CD4-positive, alpha-beta T cell treated with Interleukin-17A for 1 hour (primary cell): ENCODE measurements around the gene OTUD1.
"Not testable (repeated sequence)": the region's sequence is repeated elsewhere in the genome, so short reads cannot be mapped to it uniquely, and the experiment has no call there.

Source experiments
- DNase-seq: peaks from one replicate; pipeline ENCODE4 v3.0.0-alpha.2; 2020

Gene OTUD1

DNA sequence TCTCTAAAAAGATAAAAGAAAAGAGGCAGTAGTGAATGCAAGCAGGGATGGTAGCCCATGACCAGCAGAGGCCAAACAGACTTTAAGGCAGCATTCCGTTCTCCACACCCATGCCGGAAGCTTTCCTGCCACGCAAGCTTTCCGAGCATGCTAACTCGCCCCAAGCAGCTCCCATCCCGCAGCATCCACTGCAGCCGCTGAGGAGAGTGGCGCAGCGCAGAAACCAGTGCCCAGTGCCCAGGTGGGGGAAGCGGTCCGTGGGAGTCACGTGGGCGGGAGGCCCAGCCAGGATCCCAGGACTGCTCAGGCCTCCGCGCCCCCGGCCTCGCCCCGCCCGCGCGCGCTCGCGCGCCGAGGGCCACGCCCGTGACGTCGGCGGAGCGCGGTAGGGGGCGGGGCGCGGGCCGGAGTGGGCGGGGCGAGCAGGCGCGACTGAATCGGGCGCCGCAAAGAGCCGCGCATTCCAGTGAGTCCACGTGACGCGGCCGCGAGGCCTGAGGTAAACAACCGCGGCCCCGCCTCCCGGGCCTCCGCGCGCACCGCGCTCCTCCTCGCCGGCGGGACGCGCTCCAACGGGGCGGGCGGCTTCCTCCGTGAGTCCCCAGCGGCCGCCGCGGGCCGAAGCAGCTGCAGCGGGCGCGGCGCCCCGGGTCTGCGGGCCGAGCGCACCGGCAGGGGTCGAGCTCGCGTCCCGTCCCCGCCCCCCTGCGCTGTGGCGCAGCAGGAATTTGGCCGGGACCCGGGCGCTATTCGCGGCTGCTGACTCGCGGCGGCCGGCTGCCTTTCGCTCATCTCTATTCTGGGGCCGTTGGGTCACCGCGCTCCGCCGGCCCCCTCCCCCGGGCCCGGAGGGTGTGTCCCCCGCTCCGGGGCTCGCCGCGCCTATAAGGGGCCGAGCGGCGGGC is at the start of gene OTUD1:
OTUD1 (plus strand) TSS at position 529 of the 905 bp plus-strand sequence. CDS start 383 bp downstream, outside the sequence.
- DNase-seq, result peak; percentile 92

DNA sequence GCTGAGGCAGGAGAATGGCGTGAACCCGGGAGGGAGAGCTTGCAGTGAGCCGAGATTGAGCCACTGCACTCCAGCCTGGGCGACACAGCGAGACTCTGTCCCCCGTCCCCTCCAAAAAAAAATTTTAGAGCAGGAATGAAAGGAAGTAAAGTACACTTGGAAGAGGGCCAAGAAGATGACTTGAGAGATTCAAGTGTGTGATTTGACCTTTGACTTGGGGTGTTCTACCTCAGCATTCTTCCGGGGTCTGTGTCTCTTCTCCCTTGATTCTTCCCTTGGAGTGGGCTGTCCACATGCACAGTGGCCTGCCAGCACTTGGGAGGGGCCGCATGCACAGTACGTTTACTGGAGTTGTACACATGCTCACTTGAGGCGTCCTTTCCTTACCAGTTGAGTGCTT is 48.5 kb upstream of the OTUD1 start:
- not testable (repeated sequence) for DNase-seq

GRCh38 chr10:23390809-23391208 is 48.1 kb upstream of the OTUD1 start:
- no peak for DNase-seq

GRCh38 chr10:23391821-23392220 is 47.1 kb upstream of the OTUD1 start:
- no peak for DNase-seq

DNA sequence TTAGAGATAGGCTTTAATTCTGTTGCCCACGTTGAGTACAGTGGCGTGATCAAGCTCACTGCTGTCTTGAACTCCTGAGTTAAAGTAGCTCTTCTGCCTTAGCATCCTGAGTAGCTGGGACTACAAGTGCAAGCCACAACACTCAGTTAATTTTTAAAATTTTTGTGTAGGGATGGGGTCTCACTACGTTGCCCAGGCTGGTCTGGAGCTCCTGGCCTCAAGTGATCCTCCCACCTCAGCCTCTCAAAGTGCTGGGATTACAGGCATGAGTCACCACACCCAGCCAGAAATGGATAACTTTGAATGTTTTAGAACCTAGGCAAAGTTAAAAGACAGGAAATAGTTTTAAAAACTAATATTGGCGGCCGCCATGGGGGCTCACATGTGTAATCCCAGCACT is 43.9 kb upstream of the OTUD1 start:
- no peak for DNase-seq

GRCh38 chr10:23396695-23397094 is 42.2 kb upstream of the OTUD1 start:
- DNase-seq, result no peak

DNA sequence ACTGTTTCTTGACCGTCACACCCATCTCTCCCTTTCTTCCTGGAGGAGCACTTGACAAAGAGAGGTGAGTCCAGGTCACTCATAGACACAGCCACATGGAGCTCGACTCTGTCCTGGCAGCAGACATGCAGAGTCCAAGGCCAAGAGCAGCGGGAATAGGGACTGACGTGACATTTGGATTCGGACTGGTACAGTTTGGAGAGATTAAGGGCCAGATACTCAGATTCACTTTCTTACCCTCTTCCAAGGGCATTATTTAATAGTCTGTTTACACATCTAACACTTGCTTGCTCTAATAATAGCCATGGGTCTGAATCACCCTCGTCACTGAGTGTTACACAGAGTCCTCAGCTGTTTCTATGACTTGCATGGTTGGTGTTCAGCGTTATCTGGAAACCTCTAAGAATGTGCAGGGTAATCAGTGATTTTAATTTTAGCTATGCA is 39.2 kb upstream of the OTUD1 start:
- DNase-seq, result no peak

- DNase-seq, result no peak
These were observed 36.0 kb upstream of the OTUD1 start for GRCh38 chr10:23402856-23403255.

DNA sequence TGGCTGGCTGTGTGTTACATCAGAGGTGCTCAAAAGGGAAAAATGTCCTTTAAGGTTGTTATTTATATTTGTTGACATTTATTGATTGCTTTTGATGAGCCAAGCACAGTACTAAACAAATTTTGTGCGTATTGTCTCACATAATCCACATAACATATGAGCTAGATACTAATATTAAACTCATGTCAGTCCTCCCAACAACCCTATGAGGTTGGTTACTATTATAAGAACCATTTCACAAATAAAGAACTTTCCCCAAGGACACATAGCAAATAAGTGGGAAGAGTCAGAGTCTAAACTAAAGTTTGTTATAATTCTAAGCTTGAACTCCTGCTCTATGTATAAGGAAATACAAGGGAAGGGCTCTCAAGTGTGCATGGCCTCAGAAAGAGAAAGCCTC is 35.6 kb upstream of the OTUD1 start:
- no peak for DNase-seq

GRCh38 chr10:23403719-23404118 is 35.2 kb upstream of the OTUD1 start:
- no peak for DNase-seq

- no peak for DNase-seq
These were observed 34.4 kb upstream of the OTUD1 start for GRCh38 chr10:23404461-23404980.

GRCh38 chr10:23405540-23405939 is 33.3 kb upstream of the OTUD1 start:
- DNase-seq, result no peak

- DNase-seq, result no peak
These were observed 32.5 kb upstream of the OTUD1 start for GRCh38 chr10:23406409-23406808.

- no peak for DNase-seq
These were observed 30.4 kb upstream of the OTUD1 start for GRCh38 chr10:23408330-23408976.

DNA sequence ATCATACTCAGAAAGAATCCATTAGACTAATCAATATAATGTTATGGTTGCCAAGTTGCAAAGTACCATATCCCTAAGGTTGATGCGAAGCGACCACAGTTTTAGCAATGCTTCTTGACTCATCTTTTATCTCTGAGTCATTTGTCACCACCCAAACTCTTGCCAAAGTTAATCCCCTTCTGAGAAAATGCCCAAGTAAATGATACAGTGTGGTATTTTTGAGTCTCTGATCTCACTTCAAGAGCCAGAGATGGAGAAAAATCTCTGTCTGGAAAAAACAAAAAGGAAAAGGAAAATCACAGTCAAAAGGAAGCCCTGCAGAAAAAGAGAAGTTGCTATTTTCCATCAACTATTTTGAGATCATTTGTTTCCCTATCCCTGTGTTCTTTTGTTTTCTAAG is 26.7 kb upstream of the OTUD1 start:
- DNase-seq, result no peak

DNA sequence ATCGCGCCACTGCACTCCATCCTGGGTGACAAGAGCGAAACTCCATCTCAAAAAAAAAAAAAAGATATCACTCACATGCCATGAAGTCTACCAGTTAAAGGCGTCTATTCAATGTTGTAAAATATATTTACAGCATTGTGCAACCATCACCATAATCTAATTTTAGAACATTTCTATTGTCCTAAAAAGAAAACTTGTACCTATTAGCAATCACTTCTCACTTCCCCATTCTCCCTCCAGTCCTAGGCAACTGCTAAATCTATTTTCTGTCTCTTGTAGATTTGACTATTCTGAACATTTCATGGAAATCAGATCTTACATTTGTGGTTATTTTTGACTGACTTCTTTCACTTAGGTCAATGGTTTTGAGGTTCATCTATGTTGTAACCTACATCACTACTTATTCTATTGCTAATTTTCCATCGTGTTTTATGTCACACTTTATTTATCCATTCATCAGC is 25.2 kb upstream of the OTUD1 start:
- DNase-seq, result peak; percentile 18

DNA sequence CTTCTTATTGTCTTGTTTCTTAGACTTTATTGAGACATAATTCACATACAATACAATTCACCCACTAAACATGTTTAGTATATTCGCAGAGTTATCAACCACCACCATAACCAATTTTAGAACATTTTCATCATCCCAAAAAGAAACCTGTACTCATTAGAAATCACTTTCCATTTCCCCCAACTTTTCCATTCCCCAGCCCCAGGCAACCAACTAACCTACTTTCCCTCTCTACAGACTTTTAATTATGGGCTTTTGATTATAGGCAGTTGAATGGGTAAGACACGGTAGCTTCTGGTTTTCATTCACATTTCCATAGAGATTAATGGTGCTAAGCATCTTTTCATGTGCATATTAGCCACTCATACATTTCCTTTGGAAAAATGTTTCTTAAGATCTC is 24.2 kb upstream of the OTUD1 start:
- no peak for DNase-seq

DNA sequence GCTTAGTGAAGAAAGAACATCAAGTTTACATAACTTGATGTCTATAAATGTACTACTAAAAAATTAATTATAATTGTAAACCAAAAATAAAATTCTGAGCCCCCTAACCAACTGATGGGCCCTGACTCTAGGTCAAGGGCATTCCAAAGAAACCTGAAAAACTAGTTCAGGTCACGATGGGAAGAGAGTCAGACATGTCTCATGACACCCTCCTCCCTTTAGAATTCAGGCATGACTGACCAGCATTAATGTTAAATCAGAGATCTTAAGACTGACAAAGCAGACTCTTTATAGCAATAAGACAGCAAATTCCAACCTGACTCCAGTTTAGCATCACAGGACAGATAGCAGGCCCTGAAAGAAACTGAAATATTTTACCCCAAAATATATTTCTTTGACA is 21.6 kb upstream of the OTUD1 start:
- no peak for DNase-seq

DNA sequence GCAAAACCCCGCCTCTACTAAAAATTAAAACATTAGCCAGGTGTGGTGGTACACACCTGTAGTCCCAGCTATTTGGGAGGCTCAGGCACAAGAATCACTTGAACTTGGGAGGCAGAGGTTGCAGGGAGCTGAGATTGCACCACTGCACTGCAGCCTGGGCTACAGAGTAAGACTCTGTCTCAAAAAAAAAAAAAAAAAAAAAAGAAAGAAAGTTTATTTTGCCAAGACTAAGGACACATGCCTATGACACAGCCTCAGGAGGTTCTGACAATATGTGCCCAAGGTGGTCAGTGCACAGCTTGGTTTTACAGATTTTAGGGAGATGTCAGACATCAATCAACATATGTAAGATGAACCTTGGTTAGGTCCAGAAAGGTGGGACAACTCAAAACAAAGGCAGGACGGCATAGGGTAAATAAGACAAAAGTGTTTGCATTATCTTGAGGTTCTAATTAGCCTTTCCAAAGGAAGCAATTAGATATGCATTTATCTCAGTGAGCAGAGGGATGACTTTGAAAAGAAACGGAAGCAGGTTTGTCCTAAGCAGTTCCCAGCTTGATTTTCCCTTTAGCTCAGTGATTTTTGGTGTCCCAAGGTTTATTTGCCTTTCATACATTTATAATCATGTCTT is 20.7 kb upstream of the OTUD1 start:
- DNase-seq, result no peak

DNA sequence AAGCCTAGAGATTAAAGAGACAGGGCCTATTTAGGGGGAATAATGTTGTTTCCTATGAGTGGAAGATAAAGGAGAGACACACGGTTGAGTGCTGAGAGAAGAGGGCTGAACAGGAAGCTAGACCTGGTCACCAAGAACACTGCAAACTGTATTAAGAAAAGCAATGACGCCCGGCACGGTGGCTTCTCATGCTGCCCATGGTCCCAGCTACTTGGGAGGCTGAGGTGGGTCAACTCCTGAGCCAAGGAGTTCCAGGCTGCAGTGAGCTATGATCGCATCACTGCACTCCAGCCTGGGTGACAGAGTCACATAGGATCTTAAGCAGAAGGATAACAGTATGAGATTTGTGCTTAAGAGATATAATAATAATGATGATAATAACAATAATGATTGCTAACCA is 19.7 kb upstream of the OTUD1 start:
- no peak for DNase-seq

DNA sequence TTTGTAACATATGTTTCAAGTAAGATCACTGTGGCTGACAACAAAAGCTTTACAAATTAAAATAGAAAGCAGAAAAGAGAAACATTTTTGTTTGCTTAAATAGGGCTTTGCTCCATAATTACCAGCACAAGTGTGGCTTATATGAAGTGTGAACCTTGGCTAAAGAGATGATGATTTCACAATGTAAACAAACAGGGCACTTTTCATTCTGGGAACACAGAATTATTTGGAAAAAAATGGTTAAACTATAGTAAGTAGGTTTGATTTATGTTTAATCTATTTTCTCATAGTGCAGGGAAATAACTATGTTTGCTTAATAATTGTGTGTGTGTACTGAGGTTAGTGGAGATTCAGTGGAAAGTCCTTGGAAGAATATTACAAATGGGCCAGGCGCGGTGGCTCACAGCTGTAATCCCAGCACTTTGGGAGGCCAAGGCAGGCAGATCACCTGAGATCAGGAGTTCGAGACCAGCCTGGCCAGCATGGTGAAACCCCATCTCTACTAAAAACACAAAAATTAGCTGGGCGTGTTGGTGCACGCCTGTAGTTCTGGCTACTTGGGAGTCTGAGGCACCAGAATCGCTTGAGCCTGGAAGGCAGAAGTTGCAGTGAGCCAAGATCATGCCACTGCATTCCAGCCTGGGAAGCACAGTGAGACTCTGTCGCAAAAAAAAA is 19.1 kb upstream of the OTUD1 start:
- DNase-seq, result no peak

DNA sequence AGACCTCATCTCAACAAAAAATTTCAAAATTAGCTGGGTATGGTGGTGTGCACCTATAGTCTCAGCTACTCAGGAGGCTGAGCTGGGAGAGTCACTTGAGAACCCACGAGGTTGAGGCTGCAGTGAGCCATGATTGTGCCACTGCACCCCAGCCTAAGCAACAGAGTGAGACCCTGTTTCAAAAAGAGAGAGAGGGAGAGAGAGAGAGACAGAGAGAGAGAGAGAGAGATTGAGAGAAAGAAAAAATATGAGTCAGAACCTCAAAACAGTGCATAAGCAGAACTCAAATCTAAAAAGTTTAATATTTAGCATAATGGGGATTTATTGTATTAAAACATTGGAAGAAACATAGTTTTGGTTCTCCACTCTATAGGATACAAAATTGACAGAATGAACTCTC is 17.5 kb upstream of the OTUD1 start:
- DNase-seq, result no peak

- DNase-seq, result no peak
These were observed 16.9 kb upstream of the OTUD1 start for GRCh38 chr10:23422003-23422411.
